RCC 7860 (cell line): ENCODE data around the gene ADAM33.
A peak's percentile ranks its signal among the peaks of the same experiment; 100 is the strongest.

Source experiments
- DNase-seq: peaks from one replicate; pipeline ENCODE4 v3.0.0-alpha.2; 2015; ENCODE audit warnings: low spot score
- FAIRE-seq: peaks from 2 replicates; lab custom pipeline; 2012; peaks lifted over from hg19 to GRCh38; lab: Jason Lieb, UNC

The ADAM33 gene

DNA sequence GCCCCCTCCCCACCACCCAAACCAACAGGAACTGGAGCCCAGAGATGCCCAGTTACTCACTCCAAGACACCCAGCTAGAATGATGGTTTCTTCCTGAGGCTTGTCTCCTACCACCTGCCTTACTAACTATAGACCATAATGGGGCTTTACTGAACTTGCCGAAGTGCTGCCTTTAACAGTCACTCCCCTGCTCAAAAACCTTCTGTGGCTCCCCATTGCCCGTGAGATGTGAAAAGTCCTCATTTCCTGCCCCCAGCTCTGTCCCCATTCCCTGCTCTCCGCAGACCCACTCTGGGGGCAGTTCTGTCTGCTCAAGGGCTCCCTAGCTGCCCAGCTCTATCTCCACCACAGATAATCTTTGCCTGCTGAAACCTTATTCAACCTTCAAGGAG is 25.7 kb upstream of the ADAM33 start:
- DNase-seq (no peak), FAIRE-seq (no peak)

DNA sequence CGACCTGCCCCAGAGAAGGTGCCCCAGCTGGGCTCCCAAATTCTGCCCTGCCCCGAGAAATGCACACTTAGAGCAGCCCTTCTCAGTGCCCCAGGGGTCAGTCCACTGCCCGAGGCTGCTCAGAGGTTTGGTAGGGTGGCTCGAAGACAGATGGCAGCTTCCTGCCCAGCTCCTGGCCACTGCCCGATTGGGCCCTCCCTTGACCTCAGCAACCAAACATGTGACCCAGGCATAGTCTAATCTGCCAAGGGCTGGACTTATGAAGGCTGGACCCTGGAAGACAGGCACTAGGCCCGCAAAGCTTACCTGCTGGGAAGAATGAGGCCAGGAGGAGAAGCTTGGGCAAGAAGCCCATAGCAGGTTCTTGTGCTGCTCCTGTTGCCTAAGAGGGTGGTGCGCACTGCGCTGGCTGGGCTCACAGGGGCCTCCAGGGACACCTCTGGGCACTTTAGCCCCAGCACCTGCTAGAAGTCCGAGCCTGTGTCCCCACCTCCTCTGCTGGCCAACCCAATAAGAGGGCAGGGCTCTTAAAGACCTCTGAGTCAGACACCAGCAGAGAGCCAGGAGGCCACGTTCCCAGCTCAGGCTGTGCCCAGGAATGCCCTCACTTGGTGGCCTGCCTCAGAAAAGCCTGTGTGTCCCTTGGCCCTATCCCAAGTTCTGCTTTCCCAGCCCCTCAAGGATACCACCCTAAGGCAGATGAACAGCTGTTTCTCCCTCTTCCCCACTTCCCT is 25.1 kb upstream of the ADAM33 start:
- DNase-seq, result no peak
- no peak for FAIRE-seq

DNA sequence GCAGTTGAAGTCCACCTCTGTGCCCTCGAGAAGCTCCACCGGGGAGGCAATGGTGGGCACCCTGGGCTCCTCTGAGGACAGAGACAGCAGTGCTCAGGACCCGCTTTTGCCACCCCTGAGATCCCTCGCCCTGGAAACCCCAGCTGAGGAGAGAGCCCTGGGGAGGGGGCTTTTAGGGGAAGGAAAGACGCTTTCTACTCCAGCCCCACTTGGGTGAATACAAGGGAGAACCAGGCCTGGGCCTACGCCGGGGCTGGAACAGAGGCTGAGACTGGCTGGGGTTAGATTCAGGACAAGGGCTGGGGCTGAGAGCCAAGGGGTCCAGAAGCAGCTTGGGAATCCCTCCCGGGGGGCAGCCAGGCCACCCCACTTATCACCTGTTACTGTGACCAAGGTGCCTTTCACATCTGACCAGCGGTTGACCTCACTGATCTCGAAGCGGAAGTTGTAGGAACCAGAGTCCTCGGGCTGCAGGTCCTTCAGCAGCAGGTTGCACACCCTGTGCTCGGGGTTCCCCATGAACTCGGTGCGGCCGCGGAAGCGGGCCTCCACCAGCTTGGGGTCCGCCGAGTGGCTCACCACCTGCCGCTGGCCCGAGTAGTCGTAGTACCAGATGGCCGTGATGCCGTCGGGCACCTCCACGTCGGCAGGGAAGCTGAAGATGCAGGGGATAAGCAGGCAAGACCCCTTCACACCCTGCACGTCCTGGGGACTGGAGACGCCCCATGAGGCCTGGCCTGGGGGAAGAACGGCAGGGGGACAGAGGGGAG is 24.3 kb upstream of the ADAM33 start:
- DNase-seq (no peak), FAIRE-seq (no peak)

DNA sequence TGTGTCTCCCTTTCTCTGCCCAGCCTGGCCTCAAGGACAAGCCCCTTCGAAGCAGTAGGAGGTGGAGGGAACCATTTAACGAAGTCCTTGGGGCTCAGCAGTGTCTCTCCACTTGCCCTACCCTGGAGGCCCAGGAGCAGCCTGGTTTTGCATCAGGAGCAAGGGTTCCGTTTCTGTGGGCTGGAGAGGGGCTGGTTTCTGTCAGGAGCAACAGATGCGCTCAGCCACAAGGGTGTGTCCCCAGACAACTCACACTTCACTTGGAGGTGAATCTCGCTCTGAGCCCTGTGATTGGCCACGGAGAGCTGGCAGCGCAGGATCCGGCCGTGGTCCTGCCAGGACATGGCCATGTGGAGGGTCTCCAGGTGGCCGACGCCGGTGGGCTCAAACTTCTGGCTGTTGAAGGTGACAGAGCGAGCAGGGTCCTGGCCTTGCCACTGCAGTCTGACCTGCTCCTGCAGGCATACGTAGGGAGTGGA is 23.7 kb upstream of the ADAM33 start:
- no peak for DNase-seq
- FAIRE-seq, result no peak

DNA sequence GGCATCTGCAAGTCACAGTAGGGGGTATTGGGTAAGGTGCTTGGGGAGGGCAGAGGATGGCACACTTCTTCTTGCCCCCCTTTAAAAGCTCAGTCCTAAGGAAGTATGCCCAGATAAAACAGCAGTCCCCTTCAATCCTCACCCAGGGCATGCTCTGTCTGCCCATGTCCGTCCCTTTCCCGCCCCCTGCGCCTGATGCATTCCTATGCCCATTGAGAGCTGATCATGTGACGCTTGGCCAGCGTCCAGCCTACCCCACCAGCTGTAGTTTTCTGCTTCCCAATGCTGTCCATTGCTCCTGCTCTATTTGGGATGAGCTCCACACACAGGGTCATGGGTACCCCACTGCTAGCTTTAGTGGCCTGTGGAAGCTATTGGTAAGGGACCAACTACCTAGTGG is 22.3 kb upstream of the ADAM33 start:
- DNase-seq (no peak), FAIRE-seq (no peak)

DNA sequence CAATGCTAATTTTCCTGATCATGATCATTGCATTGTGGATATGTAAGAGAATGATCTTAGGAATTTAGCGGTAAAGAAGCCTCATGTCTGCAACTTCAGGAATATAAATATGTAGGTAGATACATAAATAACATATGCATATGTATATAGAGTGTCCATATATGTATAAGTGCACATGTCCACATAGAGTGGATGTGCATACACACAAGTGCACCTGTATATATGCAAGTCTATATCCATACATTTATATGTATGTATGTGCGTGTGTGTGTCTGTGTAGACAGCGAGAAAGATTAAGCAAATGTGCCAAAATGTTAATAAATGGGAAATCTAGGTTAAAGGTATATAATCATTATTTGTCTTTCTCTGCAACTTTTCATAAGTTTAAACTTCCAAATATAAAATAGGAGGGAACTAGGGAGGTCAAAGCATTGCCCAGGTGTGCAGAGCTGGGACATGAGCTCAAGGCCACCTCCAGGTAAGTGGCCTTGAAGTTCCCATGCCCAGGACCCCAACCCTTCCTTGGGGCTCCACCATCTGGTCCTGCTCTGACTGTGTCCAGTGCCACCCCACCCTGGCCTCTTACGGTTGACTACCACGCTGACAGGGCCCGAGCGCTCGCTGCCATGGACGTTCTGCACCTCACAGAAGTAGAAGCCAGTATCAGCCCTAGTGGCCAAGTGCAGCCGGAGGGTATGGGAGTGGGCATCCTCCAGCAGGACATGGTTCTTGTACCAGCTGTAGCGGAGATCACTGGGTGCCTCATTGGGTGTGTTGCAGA is 21.0 kb upstream of the ADAM33 start:
- FAIRE-seq (no peak), DNase-seq (no peak)

DNA sequence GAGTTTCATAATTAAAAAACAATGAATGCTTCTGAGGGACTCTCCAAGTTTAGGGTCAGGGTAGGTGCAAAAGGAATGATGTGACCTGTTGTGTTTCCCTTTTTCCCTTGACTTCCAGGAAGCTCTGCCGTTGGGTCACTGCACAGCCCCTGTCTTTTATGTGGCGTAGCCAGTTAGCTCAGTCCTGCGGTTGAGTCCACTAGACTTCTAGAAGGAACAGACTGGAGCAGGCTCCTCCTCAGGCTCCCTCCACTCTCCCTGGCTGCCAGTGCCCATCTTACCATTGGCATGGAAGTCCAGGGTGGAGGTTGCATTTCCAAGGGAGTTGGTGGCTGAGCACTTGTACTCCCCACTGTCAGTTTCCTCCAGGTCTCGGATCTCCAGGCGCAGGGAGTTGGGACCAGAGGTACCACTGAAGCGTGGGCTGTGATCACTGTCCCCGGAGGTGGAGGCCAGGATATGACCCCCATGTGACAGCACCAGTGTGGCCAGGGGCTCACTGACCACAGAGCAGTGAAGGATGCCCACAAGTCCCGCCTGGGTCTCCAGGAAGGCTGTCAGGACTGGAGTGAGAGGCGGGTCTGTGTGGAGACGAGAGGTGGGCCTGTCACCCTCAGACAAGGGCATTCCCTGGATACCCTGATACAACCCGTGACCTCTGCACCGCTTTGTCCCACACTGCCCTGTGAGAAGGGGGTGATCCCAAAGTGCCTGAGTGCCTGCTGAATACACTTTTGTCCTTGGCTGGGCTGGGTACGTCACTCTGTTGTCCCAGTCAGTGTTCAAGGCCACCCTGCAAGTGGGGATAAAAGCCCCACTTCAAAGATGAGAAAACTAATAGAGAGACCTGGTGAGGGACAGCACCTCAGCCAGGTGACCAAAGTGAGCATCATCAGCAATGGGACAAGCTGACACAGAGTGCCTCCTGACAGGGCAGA is 19.5 kb upstream of the ADAM33 start:
- FAIRE-seq (no peak), DNase-seq (no peak)

DNA sequence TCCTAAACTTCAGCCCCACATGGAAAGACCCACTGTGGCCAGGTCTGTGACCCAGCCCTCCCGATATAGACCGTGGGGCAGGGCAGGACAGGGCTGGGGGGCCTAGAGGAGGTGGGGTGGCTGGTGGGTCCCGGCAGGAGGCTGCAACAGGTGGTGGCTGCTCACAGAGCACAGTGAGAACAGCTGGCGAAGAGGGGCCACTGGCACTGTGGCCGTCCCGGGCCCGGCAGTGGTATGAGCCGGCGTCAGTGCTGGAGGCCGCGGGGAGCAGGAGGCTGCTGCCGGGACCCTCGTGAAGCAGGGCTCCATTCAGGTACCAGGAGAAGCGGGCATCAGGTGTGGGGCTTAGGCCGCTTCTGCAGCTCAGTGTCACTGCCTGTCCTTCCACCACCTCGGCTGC is 17.2 kb upstream of the ADAM33 start:
- FAIRE-seq (no peak), DNase-seq (no peak)

DNA sequence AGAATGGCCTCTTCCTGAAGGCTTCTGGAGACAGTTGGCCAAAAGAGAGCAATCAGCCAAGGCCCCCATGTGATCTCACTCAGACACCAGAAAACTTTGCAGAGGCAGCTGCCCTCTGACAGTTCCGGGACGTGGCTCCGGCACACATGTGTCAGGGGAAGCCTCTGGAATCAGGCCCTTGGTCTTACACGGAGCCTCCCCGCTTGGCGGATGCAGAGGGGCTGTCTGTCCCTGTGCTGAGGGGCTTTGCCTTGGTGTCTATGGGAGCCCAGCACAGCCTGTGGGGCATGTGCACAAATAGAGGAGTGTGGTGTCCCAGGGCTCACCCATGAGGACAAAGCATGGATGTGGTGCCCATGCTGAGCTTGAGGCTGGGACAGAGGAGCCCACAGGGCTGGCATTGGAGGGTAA is 16.8 kb upstream of the ADAM33 start:
- FAIRE-seq (no peak), DNase-seq (no peak)

DNA sequence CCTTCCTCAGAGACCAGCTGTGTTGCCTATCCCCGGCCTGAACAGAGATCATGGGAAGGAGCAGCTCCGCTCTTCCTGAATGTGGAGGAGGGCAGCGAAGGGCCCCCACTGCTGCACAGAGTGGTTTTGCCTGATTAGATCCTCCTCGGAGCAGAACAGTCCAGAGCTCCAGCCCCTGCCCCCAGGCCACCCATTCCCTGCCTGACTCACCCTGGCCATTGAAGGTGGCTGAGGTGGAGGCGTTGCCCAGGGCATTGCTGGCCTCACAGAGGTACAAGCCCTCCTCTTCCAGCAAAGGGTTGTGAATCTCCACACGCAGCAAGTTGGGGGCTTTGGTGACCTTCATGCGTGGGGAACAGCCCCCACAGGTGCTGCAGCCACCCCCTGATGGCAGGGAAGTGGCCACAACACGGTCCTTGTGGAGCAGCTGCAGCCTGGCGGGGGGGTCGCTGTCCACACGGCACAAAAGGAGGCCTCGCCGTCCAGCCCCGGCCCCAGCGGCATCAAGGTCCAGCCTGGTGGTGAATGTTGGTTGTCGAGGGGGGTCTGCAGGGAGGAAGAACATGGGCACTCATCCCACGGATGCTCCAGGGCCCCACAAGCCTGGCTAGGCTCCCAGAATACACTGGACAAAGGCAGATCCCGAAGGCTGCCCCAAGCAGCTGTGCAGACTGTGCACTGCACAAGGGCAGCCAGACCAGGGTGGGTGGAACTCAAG is 15.9 kb upstream of the ADAM33 start:
- DNase-seq, result no peak
- no peak for FAIRE-seq

DNA sequence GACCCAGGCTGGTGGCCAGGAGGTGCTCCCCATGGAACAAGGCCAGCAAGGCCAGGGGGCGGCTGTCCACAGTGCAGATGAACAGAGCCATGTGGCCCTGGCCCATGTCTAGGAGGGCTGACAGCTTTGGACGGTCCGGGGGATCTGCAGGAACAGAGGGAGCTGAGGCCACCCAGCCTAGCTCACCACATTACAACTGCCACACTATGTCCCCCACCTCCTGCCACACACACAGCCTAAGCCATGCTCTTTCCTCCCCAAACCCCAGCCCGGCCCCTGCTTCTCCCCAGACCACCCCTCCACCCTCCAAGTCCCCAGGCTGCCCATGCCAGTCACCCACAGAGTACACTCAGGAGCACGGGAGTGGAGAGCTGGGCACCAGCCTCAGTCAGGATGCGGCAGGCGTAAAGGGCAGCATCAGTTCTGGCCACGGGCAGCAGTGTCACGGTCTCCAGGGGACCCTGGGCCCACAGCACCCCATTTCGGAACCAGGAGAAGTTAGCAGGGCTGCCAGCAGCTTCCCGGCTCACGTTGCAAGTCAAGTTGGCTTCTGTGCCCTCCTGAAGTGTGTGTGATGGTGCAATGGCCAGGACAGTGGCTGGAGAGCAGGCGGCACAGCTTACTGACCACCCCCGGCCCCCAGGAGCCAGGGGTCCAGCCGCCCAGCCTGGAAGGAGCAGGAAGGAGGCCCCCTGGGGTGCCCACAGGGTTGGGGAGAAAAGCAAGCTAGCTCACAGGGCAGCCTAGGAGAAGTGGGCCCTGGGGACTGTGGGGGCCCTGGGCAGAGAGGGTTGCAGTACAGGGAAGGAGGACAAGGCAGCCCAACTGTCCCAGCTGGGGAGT is 15.2 kb upstream of the ADAM33 start:
- DNase-seq (no peak), FAIRE-seq (no peak)

DNA sequence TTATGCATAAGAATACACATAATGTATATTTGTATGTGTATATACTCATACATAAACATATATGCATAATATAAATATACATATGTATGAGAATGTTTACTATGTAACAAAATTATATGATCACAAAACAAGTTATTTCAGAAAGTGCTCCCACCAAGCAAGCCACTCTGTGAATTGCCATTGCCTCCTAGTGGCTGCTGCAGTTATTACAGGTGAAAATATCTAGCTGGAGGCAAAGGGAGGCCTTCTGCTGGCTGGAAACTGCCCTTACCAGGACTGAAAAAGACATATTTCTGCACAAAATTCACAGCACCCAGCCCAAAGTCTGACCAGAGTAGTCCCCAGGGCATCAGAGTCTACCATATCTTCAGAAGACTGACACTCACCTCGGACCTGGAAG is 14.4 kb upstream of the ADAM33 start:
- FAIRE-seq (no peak), DNase-seq (peak; percentile 7)

DNA sequence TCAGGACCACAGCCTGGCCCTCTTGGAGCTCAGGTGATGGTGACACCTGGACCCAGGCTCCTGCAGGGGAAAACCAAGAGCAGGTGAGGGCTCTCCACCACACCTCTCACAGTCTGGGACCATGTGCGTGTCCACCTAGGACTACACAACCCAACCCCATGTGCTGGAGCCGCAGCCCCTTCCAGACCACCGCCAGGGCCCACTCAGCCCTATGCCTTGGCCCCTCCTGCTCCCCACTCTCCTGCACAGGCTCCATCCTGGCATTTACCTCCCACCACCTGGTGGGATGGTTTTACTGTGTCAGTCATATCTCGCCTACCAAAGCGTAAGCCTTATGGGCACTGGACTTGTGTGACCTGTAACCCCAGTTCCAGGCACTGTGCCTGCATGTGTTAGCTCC is 13.1 kb upstream of the ADAM33 start:
- no peak for DNase-seq
- FAIRE-seq, result no peak

DNA sequence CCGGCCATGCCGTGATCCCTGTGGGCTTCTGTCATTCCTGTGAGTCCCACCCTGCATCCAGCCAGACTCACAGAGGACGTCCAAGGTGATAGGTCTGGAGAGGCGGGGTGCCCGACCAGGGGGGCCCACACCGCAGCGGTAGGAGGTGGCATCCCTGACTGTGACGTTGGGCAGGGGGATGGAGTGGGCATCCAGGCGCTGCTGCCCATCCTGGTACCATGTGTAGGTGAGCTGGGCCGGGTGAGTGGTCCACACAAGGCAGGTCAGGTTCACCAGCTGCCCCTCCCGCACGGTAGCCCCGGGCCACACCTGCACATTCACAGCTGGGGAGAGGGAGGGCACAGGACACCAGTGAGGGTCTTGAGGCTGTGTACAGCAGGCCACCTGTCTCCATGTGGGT is 11.6 kb upstream of the ADAM33 start:
- no peak for FAIRE-seq
- DNase-seq, result no peak

DNA sequence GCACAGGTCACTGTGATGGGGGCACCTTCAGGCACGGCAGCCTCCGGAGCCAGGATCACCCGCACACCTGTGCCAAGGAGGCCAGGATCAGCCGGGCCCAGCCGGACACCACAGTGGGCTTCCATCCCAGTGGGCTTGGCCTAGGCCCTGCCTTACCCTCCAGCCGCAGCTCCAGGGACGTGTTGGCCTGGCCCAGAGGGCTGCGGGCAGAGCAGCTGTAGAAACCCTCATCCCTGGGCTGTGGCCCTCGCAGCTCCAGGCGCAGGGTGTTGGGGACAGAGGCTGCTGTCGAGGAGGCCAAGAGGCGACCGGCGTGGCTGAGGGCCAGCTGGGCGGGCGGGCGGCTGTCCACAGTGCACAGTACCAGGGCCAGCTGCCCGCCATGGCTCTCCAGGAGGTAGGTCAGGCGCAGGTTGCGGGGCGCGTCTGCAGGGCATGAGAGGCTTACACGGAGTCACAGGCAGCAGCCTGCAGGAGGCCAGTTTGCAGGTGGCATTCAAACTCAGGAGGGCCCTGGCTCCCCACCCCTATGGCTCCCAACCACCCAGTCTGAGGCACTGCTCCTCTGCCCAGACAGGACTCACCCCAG is 11.0 kb upstream of the ADAM33 start:
- no peak for DNase-seq
- FAIRE-seq, result no peak

DNA sequence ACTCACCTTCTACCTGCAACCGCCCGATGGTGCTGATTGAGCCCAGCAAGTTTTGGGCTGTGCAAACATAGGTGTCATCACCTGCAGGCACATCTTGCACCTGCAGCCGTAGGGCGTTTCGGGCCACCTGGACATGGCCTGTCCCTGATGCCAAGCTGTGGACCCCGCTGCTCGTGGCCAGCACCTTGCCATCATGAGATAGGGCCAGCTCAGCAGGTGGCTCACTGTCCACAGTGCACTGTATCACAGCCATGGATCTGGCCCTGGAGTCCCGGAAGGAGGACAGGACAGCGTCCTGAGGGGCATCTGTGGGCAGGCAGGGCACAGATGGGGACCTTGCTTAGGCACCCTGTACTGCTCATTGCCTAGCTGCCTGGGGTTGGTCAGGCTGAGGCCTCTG is 10.1 kb upstream of the ADAM33 start:
- DNase-seq, result no peak
- FAIRE-seq, result no peak

DNA sequence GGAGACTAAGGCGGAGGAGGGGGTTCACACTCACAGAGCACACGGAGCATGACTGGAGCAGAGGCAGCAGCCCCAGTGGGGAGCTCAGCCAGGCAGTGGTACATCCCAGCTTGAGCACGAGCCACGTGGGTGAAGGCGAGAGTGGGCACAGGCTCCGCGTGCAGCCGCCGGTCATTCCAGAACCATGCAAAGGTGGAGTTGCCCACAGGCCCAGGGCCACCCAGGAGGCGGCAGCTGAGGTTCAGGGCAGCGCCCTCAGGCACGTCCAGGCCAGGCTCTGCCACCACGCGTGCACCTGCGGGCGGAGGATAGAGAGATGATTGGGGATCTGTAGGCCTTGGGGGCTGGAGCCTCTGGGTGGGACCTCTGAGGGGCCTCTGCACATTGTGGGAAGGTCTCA is 9.5 kb upstream of the ADAM33 start:
- DNase-seq, result no peak
- no peak for FAIRE-seq

DNA sequence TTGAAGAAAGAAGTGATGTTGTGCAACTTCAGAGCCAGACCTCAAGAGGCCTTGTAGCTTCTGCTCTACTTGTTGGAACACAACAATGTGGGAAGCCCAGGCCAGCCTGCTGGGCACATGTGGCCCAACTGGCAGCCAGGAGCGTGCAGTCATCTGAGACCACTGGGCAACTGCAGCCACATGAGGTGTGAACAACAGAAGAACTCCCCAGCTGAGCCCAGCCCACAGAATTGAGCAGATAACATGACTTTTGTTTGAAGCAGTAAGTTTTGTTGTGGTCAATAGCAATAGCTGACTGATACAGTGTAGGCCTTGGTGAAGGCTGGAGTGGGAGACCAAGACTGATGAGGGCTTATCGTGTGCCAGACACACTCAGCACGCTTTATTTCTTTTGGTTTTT is 8.6 kb upstream of the ADAM33 start:
- FAIRE-seq (no peak), DNase-seq (no peak)

DNA sequence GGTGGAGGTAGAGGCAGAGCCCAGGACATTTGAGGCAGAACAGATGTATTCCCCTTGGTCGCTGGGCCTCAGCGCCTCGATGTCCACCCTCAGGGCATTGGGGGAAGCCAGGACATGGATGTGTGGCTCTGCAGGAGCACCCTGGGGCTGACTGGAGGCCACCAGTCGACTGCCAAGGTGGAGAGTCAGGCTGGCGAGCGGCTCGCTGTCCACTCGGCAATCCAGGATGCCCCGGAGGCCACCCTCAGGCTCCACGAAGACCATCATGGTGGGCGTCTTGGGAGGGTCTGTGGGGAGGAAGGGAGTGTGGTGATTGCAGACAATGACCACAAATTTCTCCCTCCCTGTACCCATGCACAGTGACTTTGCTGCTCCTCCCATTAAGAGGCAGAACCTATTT is 8.2 kb upstream of the ADAM33 start:
- FAIRE-seq (no peak), DNase-seq (no peak)
